Stimulated activated CD8-positive, alpha-beta memory T cell treated with anti-CD3 and anti-CD28 coated beads, Interleukin-2, amount 100 ng/mL, for 1 hour (primary cell): ENCODE results near the gene PGAP6.
"Not testable (repeated sequence)": the region's sequence is repeated elsewhere in the genome, so short reads cannot be mapped to it uniquely, and the experiment has no call there.

Experiments used
- DNase-seq, 2 donors: peaks; one replicate each; pipeline ENCODE4 v3.0.0-alpha.2; 2020; ENCODE audit warnings: low read depth in 2 of 2

The PGAP6 gene

DNA sequence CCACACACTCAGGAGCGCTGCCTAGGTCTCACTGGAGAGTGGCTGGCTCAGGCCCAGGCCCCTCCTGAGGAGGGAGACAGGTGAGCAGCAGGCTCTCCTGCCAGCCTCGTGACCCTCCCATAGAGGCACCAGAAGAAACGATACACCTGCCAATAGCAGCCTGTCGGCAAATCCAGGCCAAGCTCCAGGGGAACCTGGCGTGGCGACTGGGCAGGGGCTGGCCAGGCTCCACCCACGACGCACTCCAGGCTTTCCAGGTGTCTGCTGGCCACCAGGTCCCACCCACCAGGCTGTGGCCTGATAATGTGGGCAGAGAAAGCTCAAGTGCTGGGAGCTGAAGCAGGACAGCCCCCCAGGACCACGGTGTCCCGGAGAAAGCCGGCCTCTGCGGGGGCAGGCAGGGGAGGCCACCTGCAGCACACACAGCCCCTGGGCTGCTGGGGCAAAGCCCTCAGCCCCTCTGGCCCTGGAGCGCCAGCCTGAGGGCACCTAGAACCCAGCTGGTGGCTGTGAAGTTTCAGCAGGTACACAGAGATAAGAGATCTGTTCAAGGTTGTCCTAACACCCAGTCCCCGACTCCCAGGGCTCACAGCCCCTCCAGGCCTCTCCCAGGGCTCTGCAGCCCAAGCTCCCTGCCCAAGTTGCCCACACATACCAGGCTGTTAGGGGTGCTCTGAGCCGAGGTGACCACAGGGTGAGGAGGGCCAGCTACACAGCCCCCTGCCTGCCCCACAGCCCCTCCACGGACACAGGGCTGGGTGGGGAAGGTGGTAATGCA is 2.4 kb downstream of the PGAP6 start:
- DNase-seq: no peak

DNA sequence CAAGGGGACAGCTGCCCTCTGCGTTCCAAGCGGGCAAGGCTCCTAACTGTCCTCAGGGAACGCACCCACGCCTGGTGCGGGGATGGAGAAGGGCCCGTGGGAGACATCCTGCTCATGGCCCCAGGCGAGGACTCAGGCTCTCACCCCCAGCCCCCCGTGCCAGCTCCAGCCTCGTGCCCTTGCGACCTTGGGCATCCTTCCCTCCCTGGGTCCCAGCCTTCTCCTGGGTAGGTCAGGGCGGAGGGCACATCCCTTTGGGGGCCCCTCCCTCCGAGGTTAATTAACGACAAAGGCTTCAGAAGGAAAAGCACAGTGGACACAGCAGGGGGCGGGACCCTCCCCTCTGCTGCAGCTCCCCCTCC is 3.0 kb downstream of the PGAP6 start:
- DNase-seq: no peak

DNA sequence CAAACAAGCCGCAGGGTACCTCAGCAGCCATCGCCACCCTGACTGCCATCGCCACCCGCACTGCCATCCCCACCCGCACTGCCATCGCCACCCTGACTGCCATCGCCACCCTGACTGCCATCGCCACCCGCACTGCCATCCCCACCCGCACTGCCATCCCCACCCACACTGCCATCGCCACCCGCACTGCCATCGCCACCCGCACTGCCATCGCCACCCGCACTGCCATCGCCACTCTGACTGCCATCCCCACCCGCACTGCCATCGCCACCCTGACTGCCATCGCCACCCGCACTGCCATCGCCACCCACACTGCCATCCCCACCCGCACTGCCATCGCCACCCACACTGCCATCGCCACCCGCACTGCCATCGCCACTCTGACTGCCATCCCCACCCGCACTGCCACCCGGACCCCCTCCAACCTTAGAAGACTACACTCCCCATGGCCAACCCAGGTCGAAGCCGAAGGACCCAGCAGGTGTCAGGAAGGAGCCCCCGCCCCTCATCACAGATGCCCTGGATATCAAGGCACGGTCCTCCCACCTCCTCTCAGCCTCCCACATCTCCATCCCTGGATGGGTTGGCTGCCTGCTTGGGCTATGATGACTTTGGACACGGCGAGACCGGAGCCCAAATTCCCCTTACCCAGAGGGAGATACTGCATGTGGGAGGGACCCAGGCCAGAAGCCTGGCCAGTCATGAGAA is 3.5 kb downstream of the PGAP6 start:
- DNase-seq: not testable (repeated sequence)

DNA sequence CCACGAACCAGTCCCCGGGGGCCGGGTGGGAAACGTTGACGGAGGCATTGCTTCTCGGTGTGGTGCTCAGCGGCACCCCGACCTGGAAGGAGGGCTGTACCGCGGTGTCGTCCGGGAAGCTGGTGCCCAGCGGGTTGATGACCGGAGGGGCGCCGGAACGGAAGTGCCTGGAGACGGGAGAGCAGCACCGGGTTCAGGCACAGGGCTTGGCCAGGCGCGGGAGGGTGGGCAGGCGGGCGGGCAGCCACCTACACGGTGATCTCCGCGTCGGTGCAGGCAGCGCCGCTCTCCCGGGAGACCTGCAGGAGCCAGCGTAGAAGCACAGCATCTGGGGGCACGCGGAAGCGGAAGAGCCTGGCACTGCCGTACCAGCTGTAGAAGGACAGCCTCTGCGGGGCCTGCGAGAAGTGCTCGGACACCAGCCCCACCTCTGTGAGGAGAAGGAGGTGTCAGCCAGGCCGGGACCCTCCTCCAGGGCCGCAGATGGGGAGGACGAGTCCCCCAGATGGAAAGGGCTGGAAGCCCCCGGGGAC is 4.3 kb downstream of the PGAP6 start:
- DNase-seq: no peak

DNA sequence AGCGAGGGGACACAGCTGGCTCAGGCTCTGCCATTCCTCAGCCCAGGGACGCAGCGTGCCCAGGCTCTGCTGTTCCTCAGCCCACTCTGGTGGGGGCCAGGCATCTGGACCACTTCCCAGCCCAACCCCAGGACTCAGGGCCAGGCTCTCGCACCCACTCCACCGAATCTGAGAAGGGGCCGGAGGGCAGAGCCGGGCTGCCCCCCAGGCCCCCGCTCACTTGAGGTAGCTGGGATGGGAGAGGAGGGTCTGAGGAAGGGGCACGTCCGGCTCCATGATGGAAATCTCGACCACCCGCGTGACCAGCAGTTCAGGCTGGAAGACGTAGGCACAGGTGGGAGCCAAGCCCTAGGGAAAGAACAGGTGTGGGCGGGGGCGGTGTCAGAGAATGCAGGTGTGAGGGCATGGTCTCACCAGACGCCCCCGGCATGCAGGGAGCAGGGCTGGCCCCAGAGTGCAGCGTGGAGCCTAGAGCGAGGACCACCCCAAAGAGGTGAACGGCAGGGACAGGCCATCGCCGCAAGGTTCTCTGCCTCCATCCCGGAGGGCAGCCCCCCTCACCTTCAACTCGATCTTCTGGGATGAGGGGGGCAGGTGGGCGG is 4.9 kb downstream of the PGAP6 start:
- DNase-seq: no peak

DNA sequence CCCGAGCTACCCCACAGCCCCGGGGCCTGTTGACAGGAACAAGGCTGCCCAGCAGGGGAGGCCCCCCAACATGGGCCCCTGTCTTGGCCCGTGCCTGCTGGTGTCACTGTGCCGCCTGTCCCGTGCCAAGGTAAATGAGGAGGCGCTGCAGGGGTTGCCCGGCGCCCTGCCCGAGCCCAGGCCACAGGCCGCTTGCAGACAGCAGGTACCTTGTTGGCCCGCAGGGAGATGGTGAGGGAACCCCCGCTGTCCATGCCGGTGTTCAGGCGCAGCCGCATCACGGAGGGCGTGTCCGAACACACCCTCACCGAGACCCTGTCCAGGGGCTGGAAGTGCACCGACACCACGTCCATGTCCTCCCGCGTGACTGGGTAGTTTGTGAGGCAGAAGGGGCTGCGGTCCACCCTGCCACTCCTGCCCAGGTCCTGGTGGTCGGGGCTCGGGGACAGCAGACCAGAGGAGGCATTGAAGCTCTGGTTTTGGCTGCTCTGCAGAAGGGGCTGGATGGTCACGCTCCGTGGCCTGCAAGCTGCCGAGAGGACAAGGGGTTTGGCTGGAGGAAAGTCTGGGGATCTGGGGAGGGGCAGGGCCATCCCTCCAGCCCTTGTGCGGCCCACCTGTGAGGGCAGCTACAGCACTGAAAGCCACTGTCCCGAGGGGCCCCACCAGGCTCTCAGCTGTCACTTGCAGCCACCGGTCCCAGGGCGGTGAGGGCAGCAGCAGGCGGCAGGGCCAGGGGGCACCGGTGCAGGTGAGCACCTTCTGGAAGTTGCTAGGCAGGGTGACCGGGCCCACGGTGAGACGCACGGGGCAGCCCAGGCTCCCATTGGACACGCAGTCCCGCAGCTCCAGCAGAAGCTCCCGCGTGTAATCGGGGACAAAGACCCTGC is 5.6 kb downstream of the PGAP6 start:
- no peak for DNase-seq

DNA sequence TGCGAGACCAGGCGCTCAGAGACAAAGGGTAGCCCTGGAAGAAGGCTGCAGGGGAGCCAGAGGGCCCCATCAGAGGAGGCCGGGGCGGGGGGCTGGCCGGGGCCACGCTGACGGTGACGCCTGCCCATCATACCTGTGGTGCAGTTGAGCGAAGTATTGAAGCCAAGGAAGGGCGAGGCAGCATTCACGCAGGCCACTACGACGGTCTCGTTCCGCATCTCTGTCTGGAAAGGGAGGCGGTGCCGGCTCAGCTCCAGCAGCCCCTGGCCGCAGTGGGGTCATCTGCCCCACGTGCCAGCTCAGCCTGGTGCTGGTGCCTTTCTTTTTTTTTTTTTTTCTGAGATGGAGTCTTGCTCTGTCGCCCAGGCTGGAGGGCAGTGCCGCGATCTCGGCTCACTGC is 6.6 kb downstream of the PGAP6 start:
- DNase-seq: no peak

DNA sequence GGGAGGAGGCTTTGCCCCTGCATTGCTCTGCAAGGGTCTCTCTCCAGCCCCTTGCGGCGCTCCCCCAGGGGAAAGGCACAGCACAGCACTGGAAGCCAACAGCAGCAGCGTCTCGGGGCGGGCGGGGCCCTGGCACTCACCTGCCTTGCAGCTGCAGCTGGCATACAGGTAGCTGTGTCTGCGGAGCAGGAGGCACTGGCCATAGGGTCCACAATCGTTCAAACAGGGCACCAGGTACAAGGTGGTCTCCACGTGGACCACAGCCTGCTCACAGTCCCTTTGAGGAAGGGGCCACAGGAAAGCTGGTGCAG is 7.2 kb downstream of the PGAP6 start:
- no peak for DNase-seq

DNA sequence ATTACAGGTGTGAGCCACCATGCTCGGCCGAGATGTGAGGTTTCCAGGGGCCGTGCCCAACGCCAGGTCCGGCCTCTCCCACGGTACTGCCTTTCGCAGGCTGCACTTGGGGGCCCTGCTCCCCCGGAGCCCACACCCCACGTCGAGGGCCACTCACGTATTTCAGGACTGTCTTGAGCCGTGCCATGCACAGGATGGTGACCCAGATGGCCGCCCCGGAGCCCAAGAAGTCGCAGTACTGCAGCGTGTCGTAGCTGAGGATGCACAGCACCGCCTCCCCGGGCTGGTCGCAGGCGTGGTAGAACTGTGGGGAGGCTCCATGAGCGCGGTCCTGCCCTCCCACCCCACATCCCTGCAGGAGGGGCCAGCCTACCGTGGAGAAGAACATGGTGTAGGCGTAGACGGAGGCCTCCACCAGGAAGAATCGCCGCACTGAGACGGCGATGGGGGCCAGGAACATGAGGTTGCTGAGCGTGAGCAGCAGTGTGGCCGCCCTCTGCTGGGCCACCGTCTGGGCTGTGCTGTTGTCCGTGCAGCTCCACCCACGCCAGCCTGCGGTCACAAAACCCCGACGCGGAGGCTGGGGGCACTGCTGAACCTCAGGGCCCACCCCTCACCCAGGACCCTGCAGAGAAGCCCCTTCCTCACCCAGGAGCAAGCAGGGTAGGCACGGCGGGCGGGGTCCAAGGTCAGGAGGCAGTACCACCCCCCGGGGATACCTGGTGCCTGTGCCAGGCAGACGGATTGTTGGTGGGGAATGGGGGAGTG is 7.7 kb downstream of the PGAP6 start:
- DNase-seq: no peak

DNA sequence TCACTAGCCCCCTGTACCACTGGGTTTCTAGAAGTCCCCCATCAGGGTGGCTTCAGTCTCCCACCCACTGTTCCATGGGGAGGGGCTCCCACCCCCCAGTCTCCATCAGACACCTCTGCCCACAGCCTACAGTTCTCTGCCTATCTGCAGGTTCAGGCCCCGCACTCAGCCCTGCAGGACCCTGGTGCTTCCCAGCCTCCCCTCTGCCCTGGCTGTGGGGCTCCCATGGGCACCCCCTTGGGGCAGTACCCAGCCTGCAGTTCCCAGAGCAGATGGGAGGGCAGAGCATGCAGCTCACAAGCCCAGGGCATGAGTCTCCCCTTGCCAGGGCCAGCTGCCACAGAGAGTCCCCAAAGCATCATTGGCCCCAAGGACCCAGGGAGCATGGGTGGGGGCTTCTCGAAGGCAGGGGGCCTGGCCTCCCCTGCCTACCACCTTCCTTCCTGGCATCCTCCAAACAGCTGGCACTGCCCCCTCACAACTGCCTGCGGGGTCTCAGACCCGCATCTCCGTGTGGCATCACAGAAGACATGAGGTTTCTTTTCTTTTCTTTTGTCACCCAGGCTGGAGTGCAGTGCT is 8.7 kb downstream of the PGAP6 start:
- no peak for DNase-seq

DNA sequence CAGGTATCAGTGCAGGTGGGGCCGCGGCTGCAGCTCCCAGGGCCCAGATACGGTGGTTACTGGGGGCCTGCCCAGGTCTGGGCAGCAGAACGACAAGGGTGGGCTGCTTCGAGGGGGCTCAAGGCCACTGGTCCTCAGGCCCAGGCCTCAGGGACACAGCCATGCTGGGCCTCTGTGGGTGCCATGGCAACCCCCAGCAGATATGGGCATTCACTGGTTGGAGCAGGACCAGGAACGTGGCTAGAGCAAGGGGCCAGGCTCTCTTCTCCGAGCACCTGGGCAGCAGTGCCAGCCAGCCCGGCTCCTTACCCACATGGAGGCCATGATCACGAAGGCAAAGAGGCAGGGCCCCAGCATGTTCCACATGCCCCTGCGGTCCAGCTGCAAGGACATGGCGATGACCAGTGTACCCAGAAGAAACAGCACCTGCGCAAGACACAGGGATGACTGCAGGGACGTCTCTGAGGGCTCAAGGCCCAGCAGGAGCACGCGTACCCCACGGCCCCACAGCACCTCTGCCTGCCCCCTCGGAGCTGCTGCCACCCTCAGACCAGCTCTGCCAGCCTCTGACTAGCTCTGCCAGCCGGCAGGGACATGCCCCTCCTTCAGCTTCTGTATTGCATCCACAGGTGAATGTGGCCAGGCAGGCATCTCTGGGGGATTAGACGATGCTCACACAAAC is 9.3 kb downstream of the PGAP6 start:
- DNase-seq: no peak

DNA sequence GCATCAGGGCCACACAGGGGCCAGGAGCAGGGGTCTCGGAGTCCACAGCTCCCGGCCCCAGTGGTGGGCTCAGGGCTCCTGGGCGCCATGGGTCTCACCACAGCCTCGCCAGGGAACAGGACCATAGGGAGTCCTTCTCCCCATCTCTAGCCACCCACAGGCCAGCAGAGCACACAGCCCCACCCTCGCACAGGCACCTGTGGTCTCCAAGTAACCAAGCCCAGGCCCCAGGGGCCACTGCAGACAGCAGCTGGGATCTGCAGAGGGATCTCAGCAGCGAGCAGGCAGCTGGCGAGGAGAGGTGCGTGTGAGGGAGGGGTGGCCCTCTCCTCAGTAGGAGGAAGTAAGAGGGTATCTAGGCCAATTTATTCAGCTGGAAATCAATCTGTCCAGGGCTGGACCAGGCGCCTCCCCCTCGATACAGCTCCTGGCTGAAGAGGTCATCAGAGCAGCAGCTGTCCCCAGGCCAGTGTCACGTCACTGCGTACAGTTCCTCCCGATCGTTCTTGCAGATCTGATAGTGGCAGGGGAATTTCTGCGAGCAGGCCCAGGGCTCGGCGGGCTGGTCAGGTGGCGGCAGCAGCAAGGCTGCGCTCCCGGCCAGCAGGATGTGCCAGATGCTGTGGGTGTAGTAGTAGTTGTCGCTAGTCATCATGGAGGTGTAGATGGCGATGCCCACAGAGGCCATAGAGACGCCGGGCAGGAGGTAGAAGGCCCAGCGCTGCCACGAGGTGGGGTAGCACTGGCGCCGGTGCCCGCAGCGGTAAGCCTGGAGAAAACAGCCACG is 10.1 kb downstream of the PGAP6 start:
- no peak for DNase-seq

DNA sequence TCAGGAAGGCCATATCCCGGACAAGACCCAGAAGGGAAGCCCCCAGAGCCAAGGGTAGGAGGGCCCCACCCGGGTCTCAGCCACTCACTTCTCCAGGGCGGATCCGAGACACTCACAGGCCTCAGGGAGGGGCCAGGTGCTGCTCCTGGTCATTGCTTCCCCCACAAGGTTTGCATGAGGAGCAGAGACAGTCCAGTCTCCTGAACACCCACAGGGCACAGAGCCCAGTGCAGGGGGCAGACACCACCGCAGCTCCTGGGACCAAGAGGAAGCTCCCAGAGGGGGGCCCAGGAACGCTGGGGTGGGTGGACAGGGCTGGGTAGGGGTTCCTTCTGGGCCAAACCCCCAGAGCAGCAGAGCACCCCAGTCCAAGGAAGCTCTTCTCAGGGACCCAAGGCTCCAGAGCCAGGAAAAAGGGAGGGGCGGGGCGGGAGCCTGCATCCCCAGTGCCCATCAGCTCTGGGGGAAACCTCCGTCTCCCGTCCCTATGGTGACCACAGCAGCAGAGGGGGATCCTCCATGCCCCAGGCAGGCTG is 10.7 kb downstream of the PGAP6 start:
- DNase-seq: no peak

DNA sequence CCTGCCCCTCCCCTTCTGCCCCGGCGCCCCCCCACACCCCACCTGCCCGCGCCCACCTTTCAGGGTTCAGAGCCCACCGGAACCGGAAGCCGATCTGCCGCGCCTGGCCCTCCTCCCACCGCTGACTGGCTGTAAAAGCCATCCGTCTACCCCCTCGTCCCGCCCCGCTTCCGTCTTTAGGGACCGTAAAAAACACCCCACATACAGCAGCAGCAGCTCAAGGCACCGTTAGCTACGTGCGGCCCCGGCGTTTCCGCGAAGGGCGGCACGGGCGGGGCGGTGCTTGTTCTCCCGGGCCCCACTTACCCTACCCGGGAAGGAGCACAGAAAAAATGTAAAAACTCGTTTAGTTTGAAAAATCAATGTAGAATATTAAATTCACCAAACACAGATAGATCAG is 11.3 kb downstream of the PGAP6 start, which contains the start of gene MRPL28:
Gene MRPL28 (minus strand): TSS at position 96 of the 400 bp plus-strand sequence. CDS start 320 bp downstream, outside the sequence.
- peak; percentile 80 to 85 for DNase-seq

DNA sequence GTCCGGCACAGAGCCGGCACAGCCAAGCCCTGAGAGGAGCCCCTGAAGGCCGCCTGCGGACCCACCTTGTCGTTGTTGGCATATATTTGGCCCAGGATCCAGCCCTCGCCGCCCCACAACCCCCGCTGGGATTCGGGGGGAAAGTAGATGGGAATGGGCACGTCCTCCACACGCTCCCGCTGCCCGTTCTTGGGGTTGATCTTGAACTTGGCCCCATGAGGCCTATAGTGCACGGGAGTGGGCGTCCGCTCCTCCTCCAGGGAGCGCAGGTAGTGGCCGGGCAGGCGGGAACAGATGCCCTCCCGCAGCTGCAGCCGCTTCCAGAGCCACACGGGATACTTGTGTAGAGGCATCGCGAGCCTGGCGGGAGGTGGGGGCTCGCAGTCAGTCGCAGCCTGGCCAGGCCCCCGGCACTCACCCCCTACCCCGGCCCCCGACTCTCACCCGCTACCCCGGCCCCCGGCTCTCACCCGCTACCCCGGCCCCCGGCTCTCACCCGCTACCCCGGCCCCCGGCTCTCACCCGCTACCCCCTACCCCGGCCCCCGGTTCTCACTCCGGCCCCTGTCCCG is 11.8 kb downstream of the PGAP6 start:
- no peak for DNase-seq

DNA sequence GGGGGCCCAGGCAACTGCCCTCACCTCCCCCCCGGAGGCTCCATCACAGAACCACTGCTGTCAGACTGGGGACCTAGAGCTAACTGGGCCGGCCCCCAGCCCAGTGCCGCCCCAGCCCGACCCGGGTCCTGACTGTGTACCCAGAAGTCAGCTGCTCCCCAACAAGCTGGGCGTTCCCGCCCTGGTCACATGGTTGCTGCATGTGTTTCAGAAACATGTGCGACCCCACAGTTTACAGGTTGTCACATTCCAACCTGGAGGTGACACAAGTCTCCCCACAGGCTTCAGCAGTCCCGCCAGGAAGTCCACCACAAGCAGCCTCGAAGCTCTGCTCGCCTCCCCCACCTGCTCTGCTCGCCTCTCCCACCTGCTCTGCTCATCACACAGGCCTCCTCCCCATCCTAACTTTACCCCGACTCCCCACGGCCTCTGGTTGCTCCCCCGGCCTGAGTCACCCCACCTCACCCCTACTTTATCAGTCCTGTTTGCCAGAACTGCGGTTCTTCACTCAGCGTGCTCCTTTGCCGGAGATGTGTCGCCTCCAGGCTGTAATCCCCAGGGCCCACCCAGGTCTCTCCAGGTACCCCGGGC is 12.4 kb downstream of the PGAP6 start:
- no peak for DNase-seq

DNA sequence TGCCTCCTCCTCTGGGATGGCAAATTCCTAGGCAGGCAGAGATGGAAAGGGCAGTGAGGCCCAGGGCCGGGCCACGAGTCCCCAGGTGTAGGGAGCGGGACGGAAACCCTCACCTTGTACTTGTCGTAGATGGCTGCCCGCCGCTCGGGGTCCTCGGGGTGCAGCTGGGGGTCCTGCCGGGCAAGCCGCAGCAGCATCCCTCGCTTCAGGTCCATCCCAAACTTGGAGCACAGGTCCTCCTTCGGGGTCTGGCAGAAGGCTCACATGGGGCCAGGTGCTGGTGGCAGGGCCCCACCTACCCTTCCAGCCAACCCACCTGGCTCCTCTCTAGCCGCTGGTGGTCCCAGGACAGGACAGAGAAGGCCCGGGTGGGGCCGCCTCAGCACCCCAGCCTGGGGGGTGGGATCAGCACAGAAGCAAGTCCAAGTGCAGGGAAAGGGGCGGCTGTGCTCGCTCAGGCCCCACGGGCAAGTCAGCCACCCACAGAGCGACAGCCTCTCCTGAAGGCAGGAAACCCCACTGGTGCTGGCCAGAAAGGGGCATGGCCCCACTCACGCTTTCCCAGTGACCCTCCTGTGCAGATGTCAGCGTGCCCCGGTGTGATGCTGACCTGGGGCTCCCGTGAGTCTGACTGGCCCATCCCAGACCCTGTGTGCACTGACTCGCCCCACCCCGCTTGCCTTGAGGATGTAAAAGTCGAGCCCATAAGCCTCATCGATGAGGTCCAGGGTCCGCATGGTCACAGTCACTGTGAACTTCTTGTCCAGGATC is 13.2 kb downstream of the PGAP6 start:
- no peak for DNase-seq
